HepG2 (cell line): ENCODE data around the gene ZBTB2. TPM values are rescaled to one million over a fixed set of nuclear protein-coding genes. Genes with fewer than 3 reads are reported as not detected.

Experiments
- GPBP1L1 ChIP-seq: sonication (generic); formaldehyde crosslinking; IDR thresholded peaks from 2 replicates; pipeline ENCODE4 v1.5.0; 2020; ENCODE audit warnings: mild to moderate bottlenecking, missing genetic modification reagents
- LRRFIP1 ChIP-seq: sonication (generic); formaldehyde crosslinking; conservative IDR thresholded peaks from 2 replicates; pipeline ENCODE4 v1.4.0; 2020; ENCODE audit warnings: missing genetic modification reagents
- MATR3 ChIP-seq: sonication (generic); formaldehyde crosslinking; IDR thresholded peaks from 2 replicates; pipeline ENCODE4 v1.4.0; 2020; ENCODE audit warnings: missing genetic modification reagents
- NAIF1 ChIP-seq: sonication (generic); formaldehyde crosslinking; IDR thresholded peaks from 2 replicates; pipeline ENCODE4 v1.5.0; 2020; ENCODE audit warnings: mild to moderate bottlenecking, missing genetic modification reagents, borderline replicate concordance
- NPAS2 ChIP-seq: sonication (generic); formaldehyde crosslinking; IDR thresholded peaks from 2 replicates; pipeline ENCODE4 v1.8.0; 2022; ENCODE audit warnings: mild to moderate bottlenecking, missing genetic modification reagents, borderline replicate concordance
- NR2F6 ChIP-seq, 2 experiments: IDR thresholded peaks; 2 replicates each; pipeline ENCODE4 v1.6.1; 2016; ENCODE audit warnings: antibody characterized with exemption in 1 of 2, mild to moderate bottlenecking in 1 of 2
- PATZ1 ChIP-seq: sonication (generic); formaldehyde crosslinking; IDR thresholded peaks from 2 replicates; pipeline ENCODE4 v1.4.0; 2020; ENCODE audit warnings: missing genetic modification reagents
- SOX6 ChIP-seq, 2 experiments: fragments of 450-650 bp in 1 of 2; sonication (generic) in 1 of 2; formaldehyde crosslinking in 1 of 2; IDR thresholded peaks; 2 replicates each; pipeline versions ENCODE4 v1.4.0 to v1.6.1; 2017 to 2020; ENCODE audit warnings: antibody characterized with exemption in 1 of 2, mild to moderate bottlenecking in 1 of 2, missing genetic modification reagents in 1 of 2
- TERF1 ChIP-seq: sonication (generic); formaldehyde crosslinking; IDR thresholded peaks from 2 replicates; pipeline ENCODE4 v1.8.0; 2022; ENCODE audit warnings: mild to moderate bottlenecking, missing genetic modification reagents, moderate library complexity
- TRAFD1 ChIP-seq: sonication (generic); formaldehyde crosslinking; IDR thresholded peaks from 2 replicates; pipeline ENCODE4 v1.5.1; 2020; ENCODE audit warnings: missing genetic modification reagents, mild to moderate bottlenecking, borderline replicate concordance
- XRCC5 ChIP-seq: fragments of 200-400 bp; formaldehyde crosslinking; optimal IDR thresholded peaks from 2 replicates; pipeline ENCODE3; 2017; ENCODE audit warnings: mild to moderate bottlenecking, low read length
- ZFP82 ChIP-seq: sonication (generic); formaldehyde crosslinking; IDR thresholded peaks from 2 replicates; pipeline ENCODE4 v1.5.1; 2020; ENCODE audit warnings: mild to moderate bottlenecking, missing genetic modification reagents, borderline replicate concordance
- ZNF232 ChIP-seq: sonication (generic); formaldehyde crosslinking; IDR thresholded peaks from 2 replicates; pipeline ENCODE4 v1.4.0; 2020; ENCODE audit warnings: missing genetic modification reagents, borderline replicate concordance
- polyA plus RNA-seq, 8 experiments: library from polyadenylated mRNA; depleted of rRNA in 3 of 8; stranded (reverse) in 7 of 8; unstranded in 1 of 8; fragments of >200 nt; fragmentation: Illumina TruSeq in 4 of 8; extraction: Trizol in 4 of 8; gene quantifications; 2 replicates each; pipeline versions ENCODE4 v1.2.1 to v1.2.3, GENCODE V29; 2011 to 2016; ENCODE audit warnings: low read depth in 4 of 8, missing spikeins in 1 of 8, mixed read lengths in 1 of 8; ENCODE audit not compliant: insufficient read depth in 1 of 8
- total RNA-seq, 5 experiments: library from RNA; depleted of rRNA; stranded (reverse); fragments of >200 nt; fragmentation: Illumina TruSeq; extraction: Trizol; gene quantifications; 2 replicates each; pipeline ENCODE4 v1.2.3, GENCODE V29; 2016; ENCODE audit warnings: low read depth in 1 of 5
- TF ChIP-seq, protein P1 (sequence below), 2 experiments: sonication (generic) in 1 of 2; formaldehyde crosslinking in 1 of 2; IDR thresholded peaks; 2 replicates each; pipeline versions ENCODE4 v1.5.1 to v1.6.1; 2011 to 2020; ENCODE audit warnings: borderline replicate concordance in 1 of 2, low read depth in 1 of 2, low read length in 1 of 2, mild to moderate bottlenecking in 1 of 2, missing genetic modification reagents in 1 of 2, moderate library complexity in 1 of 2

Gene ZBTB2
- total and polyA plus RNA-seq, 2 of the 13 experiments (the other 11 are each of a cell fraction or from before 2014, with no cell fraction given), result 15.4 to 22.8 TPM

- TF ChIP-seq LRRFIP1 (CRISPR knock-in tag), result no peak
- no peak for TF ChIP-seq NAIF1 (CRISPR knock-in tag)
- TF ChIP-seq PATZ1, result peak; percentile 56
- TF ChIP-seq MATR3, result no peak
- TF ChIP-seq, protein P1, sequence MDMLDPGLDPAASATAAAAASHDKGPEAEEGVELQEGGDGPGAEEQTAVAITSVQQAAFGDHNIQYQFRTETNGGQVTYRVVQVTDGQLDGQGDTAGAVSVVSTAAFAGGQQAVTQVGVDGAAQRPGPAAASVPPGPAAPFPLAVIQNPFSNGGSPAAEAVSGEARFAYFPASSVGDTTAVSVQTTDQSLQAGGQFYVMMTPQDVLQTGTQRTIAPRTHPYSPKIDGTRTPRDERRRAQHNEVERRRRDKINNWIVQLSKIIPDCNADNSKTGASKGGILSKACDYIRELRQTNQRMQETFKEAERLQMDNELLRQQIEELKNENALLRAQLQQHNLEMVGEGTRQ (IDR thresholded peaks at IDR 0.05; ENCODE audit: low read depth, low read length), result peak; percentile 56; the same call in 1 of the 2 replicates
- TF ChIP-seq, protein P1 (CRISPR knock-in tag; IDR thresholded peaks at IDR 0.05; ENCODE audit: borderline replicate concordance), result peak; percentile 74; the same call in 1 of the 2 replicates
- no peak for TF ChIP-seq ZNF232 (CRISPR knock-in tag)
- no peak for TF ChIP-seq NPAS2 (CRISPR knock-in tag)
- TF ChIP-seq ZFP82 (CRISPR knock-in tag), result no peak
- no peak for TF ChIP-seq GPBP1L1
- no peak for TF ChIP-seq XRCC5
- no peak for TF ChIP-seq NR2F6 (IDR thresholded peaks at IDR 0.05)
- TF ChIP-seq NR2F6 (CRISPR knock-in tag; IDR thresholded peaks at IDR 0.05), result no peak
- TF ChIP-seq TRAFD1, result no peak
- TF ChIP-seq SOX6 (IDR thresholded peaks at IDR 0.05), result no peak
- TF ChIP-seq SOX6 (CRISPR knock-in tag; IDR thresholded peaks at IDR 0.05), result peak; percentile 22; the same call in 1 of the 2 replicates
- no peak for TF ChIP-seq TERF1
Observed at GRCh38 chr6:151325075-151326050, 66.0 kb downstream of the ZBTB2 start (continued).
